ENCODE measurements around the gene ROBO1. TPM values are rescaled to one million over a fixed set of nuclear protein-coding genes. Genes with fewer than 3 reads are reported as not detected.

ROBO1 gene
- total and polyA plus RNA-seq, 2 of the 8 experiments (the other 6 are each of a cell fraction or from before 2014, with no cell fraction given): 51.4 to 91.0 TPM

DNA sequence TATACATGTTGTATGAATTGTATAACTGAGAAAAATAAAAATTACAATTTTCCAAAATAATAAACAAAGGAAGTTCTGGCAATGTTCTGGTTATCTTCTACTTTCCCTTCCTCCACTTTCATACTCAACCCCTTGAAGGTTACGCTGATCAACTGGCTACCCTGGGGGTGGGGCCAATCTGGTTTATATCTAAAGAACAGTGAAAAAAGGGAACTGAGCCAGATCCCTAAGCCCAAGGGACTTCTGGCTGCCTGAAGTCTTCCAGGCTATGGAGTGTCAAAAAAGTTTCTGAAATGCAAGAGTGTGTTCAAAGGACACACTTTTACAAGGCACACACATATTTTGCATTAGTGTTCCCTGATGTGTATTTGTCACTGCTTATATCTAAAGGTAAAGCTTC is 591.9 kb downstream of the ROBO1 start:
- POLR2A ChIA-PET (ENCODE audit: partially characterized antibody): no interaction called here
- peaks cover 0 to 7% of the 10 kb centered on the region in 2 experiments; a peak in 1 of 4 replicates for H3K9me3 ChIP-seq (ENCODE audit: insufficient read depth in 2 of 2, low read depth in 1 of 2, low read length in 1 of 2)
- H3K4ac ChIP-seq (replicated peaks; ENCODE audit: insufficient read length, low read depth, low read length): no peak overlapping the region
- H3K4me2 ChIP-seq (ENCODE audit: insufficient read depth in 1 of 2, low read depth in 2 of 2, low read length in 2 of 2): no peak overlapping the region
- H2AK5ac ChIP-seq (ENCODE audit: low read depth, low read length): no peak overlapping the region
- no peak overlapping the region for H2BK12ac ChIP-seq (ENCODE audit: low read depth, low read length)
- H3K27ac ChIP-seq (ENCODE audit: low read depth, low read length): no peak overlapping the region
- no peak overlapping the region for H2AFZ ChIP-seq (ENCODE audit: low read length)
- no peak overlapping the region for H3K18ac ChIP-seq (ENCODE audit: extremely low read depth, low read length)
- H2BK5ac ChIP-seq (ENCODE audit: low read depth, low read length): no peak overlapping the region
- H3K4me1 ChIP-seq (replicated peaks in 1 of 4; ENCODE audit: control insufficient read depth in 3 of 4, insufficient read depth in 4 of 4, low read length in 3 of 4): no peaks in the 10 kb centered on the region; a peak in 1 of 7 replicates
- H3K4me3 ChIP-seq (ENCODE audit: extremely low read depth in 1 of 4, insufficient read depth in 2 of 4, low read depth in 3 of 4, low read length in 4 of 4): no peak overlapping the region
- no peak overlapping the region for H3K9ac ChIP-seq (replicated peaks in 1 of 4; ENCODE audit: extremely low read depth in 1 of 4, low read depth in 3 of 4, low read length in 3 of 4)
- no peak overlapping the region for H2BK15ac ChIP-seq (ENCODE audit: low read length)
- CTCF ChIA-PET (ENCODE audit: partially characterized antibody): no interaction called here
- H4K91ac ChIP-seq (replicated peaks; ENCODE audit: insufficient read length, low read length): no peak overlapping the region
- no peaks in the 10 kb centered on the region for H4K20me1 ChIP-seq (replicated peaks in 1 of 2; ENCODE audit: control insufficient read depth in 1 of 2, insufficient read depth in 2 of 2, low read length in 2 of 2)
- FAIRE-seq (no peak), DNase-seq (ENCODE audit: low read depth in 1 of 2, low spot score in 2 of 2) (no peak)
- no peaks in the 10 kb centered on the region for H3K23me2 ChIP-seq (ENCODE audit: low read depth, low read length)
- no peak overlapping the region for H2BK120ac ChIP-seq (replicated peaks; ENCODE audit: low read depth, low read length)
- H3K27me3 ChIP-seq (replicated peaks in 1 of 4; ENCODE audit: control insufficient read depth in 3 of 4, extremely low read depth in 1 of 4, insufficient read depth in 3 of 4, low read length in 3 of 4): no peaks in the 10 kb centered on the region
- no peak overlapping the region for H4K5ac ChIP-seq (ENCODE audit: insufficient read length, low read depth, low read length)
- no peaks in the 10 kb centered on the region for H3K79me2 ChIP-seq (ENCODE audit: control insufficient read depth in 1 of 2, insufficient read depth in 2 of 2, low read length in 2 of 2)
- no peaks in the 10 kb centered on the region for H3K79me1 ChIP-seq (ENCODE audit: low read depth, low read length)
- no peak overlapping the region for H4K8ac ChIP-seq (ENCODE audit: extremely low read depth, insufficient read depth, low read length)
- no peak overlapping the region for H2BK20ac ChIP-seq (ENCODE audit: low read length)
- WGBS, 2 experiments (ENCODE audit: extremely low coverage in 1 of 2, insufficient coverage in 1 of 2, insufficient read length in 1 of 2, insufficient replicate concordance in 2 of 2, low coverage in 1 of 2, low lambda C conversion rate in 2 of 2, missing lambda C conversion rate in 1 of 2): 94% methylated on average over 1 of the region's 1 CpG; no CpG with 5 or more reads in 1 of the 2 experiments
- peaks cover 0 to 5% (median 0%) of the 10 kb centered on the region in 4 experiments; a peak in 1 of 8 replicates for H3K36me3 ChIP-seq (ENCODE audit: control insufficient read depth in 2 of 4, insufficient read depth in 4 of 4, low read length in 3 of 4)
- H3K56ac ChIP-seq (replicated peaks; ENCODE audit: insufficient read length, low read depth, low read length): no peak overlapping the region
- no peak overlapping the region for H3K23ac ChIP-seq (ENCODE audit: insufficient read length)
- H3K14ac ChIP-seq (ENCODE audit: insufficient read length): no peak overlapping the region
- TF ChIP-seq, protein P1, sequence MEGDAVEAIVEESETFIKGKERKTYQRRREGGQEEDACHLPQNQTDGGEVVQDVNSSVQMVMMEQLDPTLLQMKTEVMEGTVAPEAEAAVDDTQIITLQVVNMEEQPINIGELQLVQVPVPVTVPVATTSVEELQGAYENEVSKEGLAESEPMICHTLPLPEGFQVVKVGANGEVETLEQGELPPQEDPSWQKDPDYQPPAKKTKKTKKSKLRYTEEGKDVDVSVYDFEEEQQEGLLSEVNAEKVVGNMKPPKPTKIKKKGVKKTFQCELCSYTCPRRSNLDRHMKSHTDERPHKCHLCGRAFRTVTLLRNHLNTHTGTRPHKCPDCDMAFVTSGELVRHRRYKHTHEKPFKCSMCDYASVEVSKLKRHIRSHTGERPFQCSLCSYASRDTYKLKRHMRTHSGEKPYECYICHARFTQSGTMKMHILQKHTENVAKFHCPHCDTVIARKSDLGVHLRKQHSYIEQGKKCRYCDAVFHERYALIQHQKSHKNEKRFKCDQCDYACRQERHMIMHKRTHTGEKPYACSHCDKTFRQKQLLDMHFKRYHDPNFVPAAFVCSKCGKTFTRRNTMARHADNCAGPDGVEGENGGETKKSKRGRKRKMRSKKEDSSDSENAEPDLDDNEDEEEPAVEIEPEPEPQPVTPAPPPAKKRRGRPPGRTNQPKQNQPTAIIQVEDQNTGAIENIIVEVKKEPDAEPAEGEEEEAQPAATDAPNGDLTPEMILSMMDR (IDR thresholded peaks at IDR 0.05; ENCODE audit: control extremely low read depth in 1 of 3, insufficient read depth in 1 of 3, low read depth in 1 of 3, low read length in 3 of 3): no peak
- no peak for TF ChIP-seq SP2 (IDR thresholded peaks at IDR 0.05; ENCODE audit: low read length)
- TF ChIP-seq, protein P2, sequence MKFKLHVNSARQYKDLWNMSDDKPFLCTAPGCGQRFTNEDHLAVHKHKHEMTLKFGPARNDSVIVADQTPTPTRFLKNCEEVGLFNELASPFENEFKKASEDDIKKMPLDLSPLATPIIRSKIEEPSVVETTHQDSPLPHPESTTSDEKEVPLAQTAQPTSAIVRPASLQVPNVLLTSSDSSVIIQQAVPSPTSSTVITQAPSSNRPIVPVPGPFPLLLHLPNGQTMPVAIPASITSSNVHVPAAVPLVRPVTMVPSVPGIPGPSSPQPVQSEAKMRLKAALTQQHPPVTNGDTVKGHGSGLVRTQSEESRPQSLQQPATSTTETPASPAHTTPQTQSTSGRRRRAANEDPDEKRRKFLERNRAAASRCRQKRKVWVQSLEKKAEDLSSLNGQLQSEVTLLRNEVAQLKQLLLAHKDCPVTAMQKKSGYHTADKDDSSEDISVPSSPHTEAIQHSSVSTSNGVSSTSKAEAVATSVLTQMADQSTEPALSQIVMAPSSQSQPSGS (IDR thresholded peaks at IDR 0.05; ENCODE audit: low read length): no peak
- no peak for TF ChIP-seq BRCA1 (IDR thresholded peaks at IDR 0.05; ENCODE audit: low read depth, low read length)
- no peak for TF ChIP-seq SAP30 (IDR thresholded peaks at IDR 0.05; ENCODE audit: insufficient read depth, insufficient replicate concordance, low read length)
- TF ChIP-seq EZH2 (IDR thresholded peaks at IDR 0.05; ENCODE audit: low read depth, low read length, severe bottlenecking): no peak
- TF ChIP-seq HDAC2 (IDR thresholded peaks at IDR 0.05; ENCODE audit: borderline replicate concordance in 1 of 2, low read depth in 2 of 2, low read length in 2 of 2): no peak
- TF ChIP-seq KDM4A (IDR thresholded peaks at IDR 0.05; ENCODE audit: low read depth, low read length, severe bottlenecking): no peak
- TF ChIP-seq SIX5 (IDR thresholded peaks at IDR 0.05; ENCODE audit: low read depth, low read length): no peak
